Activated naive CD4-positive, alpha-beta T cell treated with Interleukin-2 at 50 U/mL for 16 hours (primary cell): ENCODE measurements around the gene OR3A2.
"Not testable (repeated sequence)": the region's sequence is repeated elsewhere in the genome, so short reads cannot be mapped to it uniquely, and the experiment has no call there.

ENCODE experiments used
- DNase-seq: peaks from one replicate; pipeline ENCODE4 v3.0.0-alpha.2; 2020

OR3A2 gene

GRCh38 chr17:3282901-3283300 lies 103.2 kb downstream of the OR3A2 start:
- DNase-seq, result no peak

- no peak for DNase-seq
Measured at GRCh38 chr17:3276126-3276525, 110.0 kb downstream of the OR3A2 start.

- no peak for DNase-seq
Measured at GRCh38 chr17:3271072-3271848, 114.8 kb downstream of the OR3A2 start.

GRCh38 chr17:3260600-3260999 lies 125.5 kb downstream of the OR3A2 start:
- DNase-seq, result no peak

DNA sequence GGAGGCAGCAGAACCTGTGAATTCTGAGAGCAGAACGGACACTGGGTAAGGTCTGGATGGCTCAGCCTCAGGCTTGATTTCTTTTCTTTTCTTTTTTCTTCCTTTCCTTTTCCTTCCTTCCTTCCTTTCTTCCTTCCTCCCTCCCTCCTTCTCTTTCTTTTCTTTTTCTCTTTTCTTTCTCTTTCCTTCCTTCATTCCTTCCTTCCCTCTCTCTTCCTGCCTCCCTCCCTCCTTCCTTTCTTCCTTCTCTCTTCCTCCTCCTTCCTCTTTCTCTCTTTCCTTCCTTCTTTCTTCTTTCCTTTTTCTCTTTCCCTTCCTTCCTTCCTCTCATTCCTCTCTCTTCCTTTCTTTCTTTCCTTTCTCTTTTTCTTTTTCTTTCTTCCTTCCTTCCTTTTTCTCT lies 125.9 kb downstream of the OR3A2 start:
- no peak for DNase-seq

GRCh38 chr17:3256575-3256974 lies 129.5 kb downstream of the OR3A2 start:
- no peak for DNase-seq

DNA sequence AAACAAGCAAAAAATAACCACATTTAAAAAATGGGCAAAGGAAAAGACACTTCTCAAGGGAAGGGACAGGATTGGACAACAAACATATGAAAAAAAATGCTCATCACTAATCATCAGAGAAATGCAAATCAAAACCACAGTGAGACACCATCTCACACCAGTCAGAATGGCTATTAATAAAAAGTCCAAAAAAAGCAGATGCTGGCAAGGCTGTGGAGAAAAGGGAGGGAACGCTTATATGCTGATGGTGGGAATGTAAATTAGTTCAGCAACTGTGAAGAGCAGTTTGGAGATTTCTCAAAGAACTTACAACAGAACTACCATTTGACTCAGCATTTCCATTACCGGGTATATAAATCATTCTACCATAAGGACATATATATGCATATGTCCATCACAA lies 137.1 kb downstream of the OR3A2 start:
- not testable (repeated sequence) for DNase-seq

DNA sequence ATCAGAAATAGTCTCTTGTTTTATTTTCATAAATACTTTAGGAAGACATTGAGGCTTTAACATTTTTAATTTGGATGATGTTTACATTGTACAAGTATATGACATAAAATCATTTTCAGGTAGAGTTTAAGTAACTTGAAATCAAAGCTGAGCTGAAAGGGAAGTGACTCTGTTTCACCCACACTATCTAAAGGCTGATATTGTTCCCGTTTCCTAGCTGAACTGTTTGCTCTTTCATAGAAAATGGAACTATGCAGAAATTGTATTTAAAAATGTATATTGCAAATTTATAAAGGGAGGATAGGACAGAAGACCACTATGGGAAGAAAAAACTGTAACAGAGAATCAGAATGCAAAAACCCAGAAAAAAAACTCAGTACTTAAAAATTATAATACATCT lies 141.3 kb downstream of the OR3A2 start:
- DNase-seq, result not testable (repeated sequence)

- not testable (repeated sequence) for DNase-seq
Measured at GRCh38 chr17:3241044-3241443, 145.1 kb downstream of the OR3A2 start.

DNA sequence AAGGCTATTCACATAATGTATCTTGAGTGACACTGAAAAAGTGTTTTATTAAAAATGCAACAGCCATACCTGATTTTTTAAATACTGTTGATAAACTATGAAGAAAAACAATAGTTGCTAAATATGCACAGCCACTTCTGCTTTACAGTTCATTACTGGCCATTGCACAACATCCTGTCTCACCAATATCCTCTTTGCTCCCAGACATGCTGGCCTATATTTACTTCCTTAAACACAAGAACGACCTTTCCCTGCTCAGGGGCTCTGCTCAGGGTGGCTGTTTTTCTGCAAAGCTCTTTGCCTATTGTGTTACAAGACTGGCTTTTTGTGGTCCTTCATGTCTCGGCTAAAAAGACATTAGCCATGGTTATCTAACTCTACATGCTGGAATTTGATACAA lies 147.4 kb downstream of the OR3A2 start:
- not testable (repeated sequence) for DNase-seq

GRCh38 chr17:3232300-3232699 lies 153.8 kb downstream of the OR3A2 start:
- not testable (repeated sequence) for DNase-seq
